Measurements from ENCODE around the gene PEX13.
"Not testable (repeated sequence)": the region's sequence is repeated elsewhere in the genome, so short reads cannot be mapped to it uniquely, and the experiment has no call there.

PEX13 gene

GRCh38 chr2:61009355-61009754, 8.2 kb upstream of the PEX13 start:
- no peak for DNase-seq

- no peak for DNase-seq
Measured at GRCh38 chr2:61011678-61012077, 5.8 kb upstream of the PEX13 start.

- not testable (repeated sequence) for DNase-seq
Measured at GRCh38 chr2:61012303-61012702, 5.2 kb upstream of the PEX13 start.

GRCh38 chr2:61013382-61013781, 4.1 kb upstream of the PEX13 start:
- DNase-seq, result no peak

GRCh38 chr2:61014763-61015162, 2.8 kb upstream of the PEX13 start:
- DNase-seq, result no peak

- DNase-seq, result no peak
Measured at GRCh38 chr2:61015976-61016375, 1.5 kb upstream of the PEX13 start.

GRCh38 chr2:61016392-61017002, 1.0 kb upstream of the PEX13 start:
- DNase-seq, result no peak

- DNase-seq, result peak; percentile 80
Measured at GRCh38 chr2:61017003-61017555, 441 bp upstream of the PEX13 start.

- DNase-seq, result no peak
Measured at GRCh38 chr2:61018318-61018755, 817 bp downstream of the PEX13 start.

- DNase-seq, result no peak
Measured at GRCh38 chr2:61018798-61019197, 1.3 kb downstream of the PEX13 start.

GRCh38 chr2:61021228-61021660, 3.7 kb downstream of the PEX13 start:
- no peak for DNase-seq

- DNase-seq, result no peak
Measured at GRCh38 chr2:61023670-61024069, 6.2 kb downstream of the PEX13 start.

- DNase-seq, result no peak
Measured at GRCh38 chr2:61029533-61029932, 12.0 kb downstream of the PEX13 start.

- DNase-seq, result not testable (repeated sequence)
Measured at GRCh38 chr2:61034592-61034991, 17.1 kb downstream of the PEX13 start.

- DNase-seq, result not testable (repeated sequence)
Measured at GRCh38 chr2:61036643-61037042, 19.1 kb downstream of the PEX13 start.

- DNase-seq, result no peak
Measured at GRCh38 chr2:61042807-61043206, 25.3 kb downstream of the PEX13 start.

GRCh38 chr2:61044636-61045035, 27.1 kb downstream of the PEX13 start:
- no peak for DNase-seq

- DNase-seq, result no peak
Measured at GRCh38 chr2:61045226-61045625, 27.7 kb downstream of the PEX13 start.

GRCh38 chr2:61045999-61046398, 28.5 kb downstream of the PEX13 start:
- DNase-seq, result no peak

- DNase-seq, result no peak
Measured at GRCh38 chr2:61055557-61055956, 38.0 kb downstream of the PEX13 start.

- DNase-seq, result no peak
Measured at GRCh38 chr2:61057562-61057961, 40.0 kb downstream of the PEX13 start.

GRCh38 chr2:61059382-61059781, 41.9 kb downstream of the PEX13 start:
- no peak for DNase-seq

- DNase-seq, result peak; percentile 81
Measured at GRCh38 chr2:61065714-61066709, 48.5 kb downstream of the PEX13 start, which contains the start of gene SANBR. SANBR (plus strand) TSS chr2:61065871; CDS start chr2:61070351, 4,480 bp downstream.

- DNase-seq, result no peak
Measured at GRCh38 chr2:61074100-61074499, 56.6 kb downstream of the PEX13 start.
